Smooth muscle cell (in vitro differentiated cells): ENCODE results near the gene CPLX4. TPM values are rescaled to one million over a fixed set of nuclear protein-coding genes. Genes with fewer than 3 reads are reported as not detected.

Experiments
- DNase-seq: peaks from one replicate; lab custom pipeline; 2025; ENCODE audit not compliant: unreplicated experiment; lab: John Stamatoyannopoulos, UW
- H2AFZ ChIP-seq: fragments of 200-600 bp; sonication (generic); 2 replicates; pipeline ENCODE4 v1.6.0; 2016; ENCODE audit warnings: antibody characterized with exemption, low read depth, mild to moderate bottlenecking
- H3F3A ChIP-seq: fragments of 200-600 bp; sonication (generic); 2 replicates; pipeline ENCODE4 v1.6.0; 2017; ENCODE audit warnings: antibody characterized with exemption, low read depth
- H3K27ac ChIP-seq: fragments of 200-600 bp; sonication (generic); 2 replicates; pipeline ENCODE4 v1.5.1; 2016; ENCODE audit warnings: low read depth, mild to moderate bottlenecking
- H3K27me3 ChIP-seq: fragments of 200-600 bp; sonication (generic); 2 replicates; pipeline ENCODE4 v1.6.1; 2016; ENCODE audit warnings: low read depth, mild to moderate bottlenecking
- H3K36me3 ChIP-seq: fragments of 200-600 bp; sonication (generic); 2 replicates; pipeline ENCODE4 v1.5.1; 2016; ENCODE audit warnings: low read depth
- H3K4me1 ChIP-seq: fragments of 200-600 bp; sonication (generic); 2 replicates; pipeline ENCODE4 v1.5.1; 2016; ENCODE audit warnings: low read depth
- H3K4me2 ChIP-seq: fragments of 200-600 bp; sonication (generic); 2 replicates; pipeline ENCODE4 v1.6.0; 2016; ENCODE audit warnings: mild to moderate bottlenecking
- H3K4me3 ChIP-seq: fragments of 200-600 bp; sonication (generic); 2 replicates; pipeline ENCODE4 v1.5.1; 2016; ENCODE audit warnings: mild to moderate bottlenecking
- H3K79me2 ChIP-seq: fragments of 200-600 bp; sonication (generic); 2 replicates; pipeline ENCODE4 v1.6.0; 2016; ENCODE audit warnings: low read depth, mild to moderate bottlenecking
- H3K9ac ChIP-seq: fragments of 200-600 bp; sonication (generic); 2 replicates; pipeline ENCODE4 v1.6.0; 2016; ENCODE audit warnings: low read depth
- H3K9me3 ChIP-seq: fragments of 200-600 bp; sonication (generic); replicated peaks from 2 replicates; pipeline ENCODE4 v1.5.1; 2016; ENCODE audit warnings: low read depth
- H4K20me1 ChIP-seq: fragments of 200-600 bp; sonication (generic); 2 replicates; pipeline ENCODE4 v1.6.0; 2016; ENCODE audit warnings: low read depth
- WGBS: methylation state at CpG from one replicate; pipeline ENCODE4 v1.1.7; 2016; ENCODE audit warnings: low lambda C conversion rate; 5-methylcytosine and 5-hydroxymethylcytosine counted together
- polyA plus RNA-seq: library from polyadenylated mRNA; unstranded; fragments of >200 nt; fragmentation: Nextera tagmentation; extraction: Ambion mirVana; gene quantifications from 2 replicates; pipeline ENCODE4 v1.2.1, GENCODE V29; 2016
- total RNA-seq: library from RNA; depleted of rRNA; stranded (reverse); fragments of >200 nt; gene quantifications from 2 replicates; pipeline ENCODE4 v1.2.3, GENCODE V29; 2014
- TF ChIP-seq, protein P1 (sequence below): fragments of 200-600 bp; sonication (generic); IDR thresholded peaks from 2 replicates; pipeline ENCODE4 v1.5.1; 2017; ENCODE audit warnings: borderline replicate concordance, mild to moderate bottlenecking, antibody characterized with exemption; ENCODE audit not compliant: insufficient read depth, poor library complexity, severe bottlenecking

CPLX4 gene
- total and polyA plus RNA-seq, 2 experiments from 2014 or later = not detected

DNA sequence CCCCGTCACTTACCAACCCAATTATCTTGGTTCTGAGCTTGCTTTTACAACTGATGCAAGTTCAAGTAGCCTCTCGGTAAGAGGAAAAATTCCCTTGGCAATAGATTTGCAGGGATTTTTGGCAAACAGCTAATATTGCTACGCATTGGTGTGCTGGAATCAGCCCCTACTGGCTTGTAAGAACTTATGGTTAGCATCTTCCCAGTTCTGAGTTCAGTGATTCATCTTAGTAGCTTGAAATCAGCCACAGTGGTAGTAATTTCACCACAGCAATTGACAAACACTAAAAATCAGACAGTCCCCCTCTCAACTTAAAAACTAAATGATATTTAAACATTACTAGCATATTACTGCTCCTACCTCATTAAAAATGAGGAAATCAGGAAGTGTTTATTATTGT, 39.3 kb downstream of the CPLX4 start:
- H3K4me2 ChIP-seq = no peak overlapping the region
- H3F3A ChIP-seq = no peaks in the 10 kb centered on the region
- no peaks in the 10 kb centered on the region for H3K9me3 ChIP-seq
- no peak overlapping the region for H2AFZ ChIP-seq
- no peak overlapping the region for H3K27ac ChIP-seq
- TF ChIP-seq, protein P1, sequence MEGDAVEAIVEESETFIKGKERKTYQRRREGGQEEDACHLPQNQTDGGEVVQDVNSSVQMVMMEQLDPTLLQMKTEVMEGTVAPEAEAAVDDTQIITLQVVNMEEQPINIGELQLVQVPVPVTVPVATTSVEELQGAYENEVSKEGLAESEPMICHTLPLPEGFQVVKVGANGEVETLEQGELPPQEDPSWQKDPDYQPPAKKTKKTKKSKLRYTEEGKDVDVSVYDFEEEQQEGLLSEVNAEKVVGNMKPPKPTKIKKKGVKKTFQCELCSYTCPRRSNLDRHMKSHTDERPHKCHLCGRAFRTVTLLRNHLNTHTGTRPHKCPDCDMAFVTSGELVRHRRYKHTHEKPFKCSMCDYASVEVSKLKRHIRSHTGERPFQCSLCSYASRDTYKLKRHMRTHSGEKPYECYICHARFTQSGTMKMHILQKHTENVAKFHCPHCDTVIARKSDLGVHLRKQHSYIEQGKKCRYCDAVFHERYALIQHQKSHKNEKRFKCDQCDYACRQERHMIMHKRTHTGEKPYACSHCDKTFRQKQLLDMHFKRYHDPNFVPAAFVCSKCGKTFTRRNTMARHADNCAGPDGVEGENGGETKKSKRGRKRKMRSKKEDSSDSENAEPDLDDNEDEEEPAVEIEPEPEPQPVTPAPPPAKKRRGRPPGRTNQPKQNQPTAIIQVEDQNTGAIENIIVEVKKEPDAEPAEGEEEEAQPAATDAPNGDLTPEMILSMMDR = no peak
- H3K9ac ChIP-seq = no peak overlapping the region
- H3K36me3 ChIP-seq = no peaks in the 10 kb centered on the region
- H3K4me3 ChIP-seq = no peak overlapping the region
- peaks cover 22% of the 10 kb centered on the region for H3K4me1 ChIP-seq
- H4K20me1 ChIP-seq = no peaks in the 10 kb centered on the region
- no peaks in the 10 kb centered on the region for H3K27me3 ChIP-seq
- no peak for DNase-seq
- WGBS = 67% methylated on average over 3 of the region's 3 CpGs
- no peaks in the 10 kb centered on the region for H3K79me2 ChIP-seq

GRCh38 chr18:59278793-59279192, 39.7 kb downstream of the CPLX4 start:
- Histone ChIP-seq H3K27ac (no peak overlapping the region), H4K20me1 (no peaks in the 10 kb centered on the region), H3K4me2 (no peak overlapping the region), H3K9ac (no peak overlapping the region), H3K79me2 (no peaks in the 10 kb centered on the region), H3F3A (no peaks in the 10 kb centered on the region), H3K9me3 (no peaks in the 10 kb centered on the region), H3K4me1 (peaks cover 26% of the 10 kb centered on the region), H3K36me3 (no peaks in the 10 kb centered on the region), H3K27me3 (no peaks in the 10 kb centered on the region), H2AFZ (no peak overlapping the region), H3K4me3 (no peak overlapping the region)
- TF ChIP-seq, protein P1 = no peak
- WGBS = 63% methylated on average over 5 of the region's 5 CpGs
- no peak for DNase-seq

GRCh38 chr18:59276047-59276446, 42.4 kb downstream of the CPLX4 start:
- peaks cover 27% of the 10 kb centered on the region for H3K4me1 ChIP-seq
- no peak for DNase-seq
- H3K27me3 ChIP-seq = no peaks in the 10 kb centered on the region
- H2AFZ ChIP-seq = no peak overlapping the region
- no peak overlapping the region for H3K4me2 ChIP-seq
- no peak overlapping the region for H3K27ac ChIP-seq
- H3K79me2 ChIP-seq = no peaks in the 10 kb centered on the region
- no peaks in the 10 kb centered on the region for H3F3A ChIP-seq
- no peak overlapping the region for H3K9ac ChIP-seq
- TF ChIP-seq, protein P1 = no peak
- H3K4me3 ChIP-seq = no peak overlapping the region
- H4K20me1 ChIP-seq = no peaks in the 10 kb centered on the region
- no peaks in the 10 kb centered on the region for H3K36me3 ChIP-seq
- no peaks in the 10 kb centered on the region for H3K9me3 ChIP-seq
- 29% methylated on average over 5 of the region's 5 CpGs for WGBS

- TF ChIP-seq, protein P1 = no peak
- no peak overlapping the region for H3K27ac ChIP-seq
- no peak for DNase-seq
- no peaks in the 10 kb centered on the region for H3F3A ChIP-seq
- no peaks in the 10 kb centered on the region for H3K36me3 ChIP-seq
- H3K4me3 ChIP-seq = no peak overlapping the region
- WGBS = 37% methylated on average over 6 of the region's 6 CpGs
- H3K9me3 ChIP-seq = no peaks in the 10 kb centered on the region
- H4K20me1 ChIP-seq = no peaks in the 10 kb centered on the region
- peaks cover 27% of the 10 kb centered on the region for H3K4me1 ChIP-seq
- no peak overlapping the region for H3K4me2 ChIP-seq
- H3K79me2 ChIP-seq = no peaks in the 10 kb centered on the region
- H3K27me3 ChIP-seq = no peaks in the 10 kb centered on the region
- H3K9ac ChIP-seq = no peak overlapping the region
- no peak overlapping the region for H2AFZ ChIP-seq
These were observed 43.0 kb downstream of the CPLX4 start for GRCh38 chr18:59275406-59275949.
